ENCODE results near the gene SUCLA2. TPM values are rescaled to one million over a fixed set of nuclear protein-coding genes. Genes with fewer than 3 reads are reported as not detected.
"Not testable (repeated sequence)": the region's sequence is repeated elsewhere in the genome, so short reads cannot be mapped to it uniquely, and the experiment has no call there.

The SUCLA2 gene
- total RNA-seq, result 45.4 TPM

GRCh38 chr13:48001114-48001881 lies at the start of gene SUCLA2:
TSS of gene SUCLA2 (minus strand) at chr13:48001273. CDS start at chr13:48001269, 4 bp downstream.
- ATAC-seq (peak; percentile 100), DNase-seq (ENCODE audit: low spot score) (peak; percentile 92)
- intact Hi-C loops (cut with DNase I), result no loop called here

- ATAC-seq, result no peak
- intact Hi-C loops (cut with DNase I), result no loop called here
- DNase-seq (ENCODE audit: low spot score), result no peak
Measured at GRCh38 chr13:48050550-48050949, 49.5 kb upstream of the SUCLA2 start.

- intact Hi-C loops (cut with DNase I), result no loop called here
- ATAC-seq, result no peak
Measured at GRCh38 chr13:48043789-48044503, 42.9 kb upstream of the SUCLA2 start.

GRCh38 chr13:48042894-48043293 lies 41.8 kb upstream of the SUCLA2 start:
- ATAC-seq, result no peak
- intact Hi-C loops (cut with DNase I), result no loop called here
- no peak for DNase-seq (ENCODE audit: low spot score)

More at GRCh38 chr13:48043789-48044503, 42.9 kb upstream of the SUCLA2 start:
- DNase-seq (ENCODE audit: low spot score), result no peak

GRCh38 chr13:48040896-48041295 lies 39.8 kb upstream of the SUCLA2 start:
- intact Hi-C loops (cut with DNase I), result no loop called here
- no peak for ATAC-seq
- no peak for DNase-seq (ENCODE audit: low spot score)

- DNase-seq (ENCODE audit: low spot score) (no peak), ATAC-seq (no peak)
- intact Hi-C loops (cut with DNase I), result no loop called here
Measured at GRCh38 chr13:48040049-48040448, 39.0 kb upstream of the SUCLA2 start.

GRCh38 chr13:48038761-48039160 lies 37.7 kb upstream of the SUCLA2 start:
- ATAC-seq, result no peak
- intact Hi-C loops (cut with DNase I), result no loop called here
- DNase-seq (ENCODE audit: low spot score), result no peak

- DNase-seq (ENCODE audit: low spot score), result peak; percentile 95
- intact Hi-C loops (cut with DNase I), result no loop called here
- peak; percentile 99 for ATAC-seq
Measured at GRCh38 chr13:48037346-48038173, 36.5 kb upstream of the SUCLA2 start, which contains the start of gene NUDT15. TSS of gene NUDT15 (plus strand) at chr13:48037726. CDS start at chr13:48037747, 21 bp downstream.

GRCh38 chr13:48029859-48030258 lies 28.8 kb upstream of the SUCLA2 start:
- ATAC-seq, result no peak
- no peak for DNase-seq (ENCODE audit: low spot score)
- intact Hi-C loops (cut with DNase I), result no loop called here

- no peak for ATAC-seq
- intact Hi-C loops (cut with DNase I), result no loop called here
- no peak for DNase-seq (ENCODE audit: low spot score)
Measured at GRCh38 chr13:48028066-48028465, 27.0 kb upstream of the SUCLA2 start.

- ATAC-seq (no peak), DNase-seq (ENCODE audit: low spot score) (no peak)
- intact Hi-C loops (cut with DNase I), result no loop called here
Measured at GRCh38 chr13:48019796-48020195, 18.7 kb upstream of the SUCLA2 start.

- DNase-seq (ENCODE audit: low spot score) (no peak), ATAC-seq (no peak)
- intact Hi-C loops (cut with DNase I), result no loop called here
Measured at GRCh38 chr13:48018637-48019036, 17.6 kb upstream of the SUCLA2 start.

GRCh38 chr13:48014359-48014758 lies 13.3 kb upstream of the SUCLA2 start:
- no peak for DNase-seq (ENCODE audit: low spot score)
- intact Hi-C loops (cut with DNase I), result no loop called here
- ATAC-seq, result no peak

- no peak for ATAC-seq
- intact Hi-C loops (cut with DNase I), result no loop called here
- no peak for DNase-seq (ENCODE audit: low spot score)
Measured at GRCh38 chr13:48012668-48013067, 11.6 kb upstream of the SUCLA2 start.

GRCh38 chr13:48010698-48011097 lies 9.6 kb upstream of the SUCLA2 start:
- ATAC-seq (no peak), DNase-seq (ENCODE audit: low spot score) (no peak)
- intact Hi-C loops (cut with DNase I), result no loop called here

- intact Hi-C loops (cut with DNase I), result no loop called here
- ATAC-seq (no peak), DNase-seq (ENCODE audit: low spot score) (no peak)
Measured at GRCh38 chr13:48009284-48009683, 8.2 kb upstream of the SUCLA2 start.

- DNase-seq (ENCODE audit: low spot score), result no peak
- intact Hi-C loops (cut with DNase I), result no loop called here
Measured at GRCh38 chr13:48006396-48006795, 5.3 kb upstream of the SUCLA2 start.

GRCh38 chr13:48004201-48004600 lies 3.1 kb upstream of the SUCLA2 start:
- intact Hi-C loops (cut with DNase I), result no loop called here
- ATAC-seq (no peak), DNase-seq (ENCODE audit: low spot score) (no peak)

More at GRCh38 chr13:48006396-48006795, 5.3 kb upstream of the SUCLA2 start:
- ATAC-seq, result no peak

GRCh38 chr13:48001999-48002398 lies 926 bp upstream of the SUCLA2 start:
- ATAC-seq; DNase-seq (ENCODE audit: low spot score); intact Hi-C loops (cut with DNase I): not testable (repeated sequence)

Measured in sciatic nerve (tissue), 2 donors.